Type B pancreatic cell (in vitro differentiated cells): ENCODE data around the gene STK11IP. TPM values are rescaled to one million over a fixed set of nuclear protein-coding genes. Genes with fewer than 3 reads are reported as not detected.

Experiments used
- DNase-seq: peaks from one replicate; pipeline ENCODE4 v3.0.0; 2021; ENCODE audit warnings: mixed read lengths; ENCODE audit not compliant: unreplicated experiment; ENCODE audit errors: extremely low spot score
- H3K27ac Mint-ChIP-seq: 2 replicates; pipeline ENCODE4 v1.8.0; 2021; ENCODE audit warnings: mild to moderate bottlenecking, mixed read lengths
- H3K27me3 Mint-ChIP-seq: 2 replicates; pipeline ENCODE4 v1.8.0; 2021; ENCODE audit warnings: mixed read lengths
- H3K36me3 Mint-ChIP-seq: 2 replicates; pipeline ENCODE4 v1.8.0; 2021; ENCODE audit warnings: mixed read lengths
- H3K4me1 Mint-ChIP-seq: one replicate; pipeline ENCODE4 v1.8.0; 2021; ENCODE audit warnings: mixed read lengths; ENCODE audit not compliant: unreplicated experiment
- H3K4me3 Mint-ChIP-seq: 2 replicates; pipeline ENCODE4 v1.8.0; 2021; ENCODE audit warnings: mild to moderate bottlenecking, mixed read lengths
- H3K9me3 Mint-ChIP-seq: 2 replicates; pipeline ENCODE4 v1.8.0; 2021; ENCODE audit warnings: mixed read lengths
- CTCF ChIP-seq: fragments of 200-600 bp; sonication (generic); conservative IDR thresholded peaks from 2 replicates; pipeline ENCODE4 v1.5.0; 2021; ENCODE audit warnings: antibody characterized with exemption, mild to moderate bottlenecking
- total RNA-seq: library from RNA; stranded (reverse); gene quantifications from 2 replicates; pipeline ENCODE4 v1.2.1, GENCODE V29; 2021; ENCODE audit warnings: low replicate concordance

The STK11IP gene
- total RNA-seq, 1 donor from 2014 or later = 42.5 TPM

- peak overlapping the region; percentile 30 for H3K27ac Mint-ChIP-seq
- DNase-seq = peak; percentile 42
Measured at GRCh38 chr2:219658196-219658846, 60.7 kb downstream of the STK11IP start.

GRCh38 chr2:219658874-219659273 is 61.2 kb downstream of the STK11IP start:
- DNase-seq = peak; percentile 18
- H3K9me3 Mint-ChIP-seq = peaks cover 28% of the 10 kb centered on the region
- no peak for TF ChIP-seq CTCF
- H3K27me3 Mint-ChIP-seq = peaks cover 17% of the 10 kb centered on the region
- no peak overlapping the region for H3K4me3 Mint-ChIP-seq
- H3K36me3 Mint-ChIP-seq = peaks cover 4% of the 10 kb centered on the region
- peaks cover 5% of the 10 kb centered on the region for H3K4me1 Mint-ChIP-seq
- no peak overlapping the region for H3K27ac Mint-ChIP-seq

More at GRCh38 chr2:219658196-219658846, 60.7 kb downstream of the STK11IP start:
- H3K4me3 Mint-ChIP-seq = no peak overlapping the region
- H3K9me3 Mint-ChIP-seq = peaks cover 28% of the 10 kb centered on the region
- TF ChIP-seq CTCF = no peak
- peaks cover 21% of the 10 kb centered on the region for H3K27me3 Mint-ChIP-seq
- peaks cover 4% of the 10 kb centered on the region for H3K36me3 Mint-ChIP-seq
- H3K4me1 Mint-ChIP-seq = peaks cover 5% of the 10 kb centered on the region

- no peak for DNase-seq
- Mint-ChIP-seq H3K36me3 (peaks cover 4% of the 10 kb centered on the region), H3K27me3 (peaks cover 12% of the 10 kb centered on the region), H3K9me3 (peaks cover 28% of the 10 kb centered on the region), H3K4me1 (peaks cover 5% of the 10 kb centered on the region), H3K27ac (peak overlapping the region; percentile 40), H3K4me3 (no peak overlapping the region)
- TF ChIP-seq CTCF = no peak
Measured at GRCh38 chr2:219661197-219661954, 63.7 kb downstream of the STK11IP start.

- H3K4me3 Mint-ChIP-seq = no peak overlapping the region
- H3K4me1 Mint-ChIP-seq = peaks cover 5% of the 10 kb centered on the region
- TF ChIP-seq CTCF = no peak
- H3K27ac Mint-ChIP-seq = peak overlapping the region; percentile 43
- H3K36me3 Mint-ChIP-seq = peaks cover 4% of the 10 kb centered on the region
- H3K9me3 Mint-ChIP-seq = peaks cover 28% of the 10 kb centered on the region
- DNase-seq = peak; percentile 16
- H3K27me3 Mint-ChIP-seq = peaks cover 9% of the 10 kb centered on the region
Measured at GRCh38 chr2:219661955-219662395, 64.3 kb downstream of the STK11IP start.

- Mint-ChIP-seq H3K27ac (peak overlapping the region; percentile 43), H3K4me3 (peak overlapping the region; percentile 48), H3K4me1 (peaks cover 5% of the 10 kb centered on the region), H3K36me3 (peaks cover 4% of the 10 kb centered on the region), H3K27me3 (peaks cover 5% of the 10 kb centered on the region), H3K9me3 (peaks cover 28% of the 10 kb centered on the region)
- DNase-seq = no peak
- no peak for TF ChIP-seq CTCF
Measured at GRCh38 chr2:219662566-219662965, 64.9 kb downstream of the STK11IP start.
